HG03095 (cell line): ENCODE data around the gene IMPG2.
"Not testable (repeated sequence)": the region's sequence is repeated elsewhere in the genome, so short reads cannot be mapped to it uniquely, and the experiment has no call there.

Experiments
- ATAC-seq: cut with Tn5 transposase; IDR thresholded peaks from one replicate; pipeline ENCODE4 v1.9.1; 2021; ENCODE audit warnings: moderate library complexity; ENCODE audit not compliant: unreplicated experiment

Gene IMPG2

DNA sequence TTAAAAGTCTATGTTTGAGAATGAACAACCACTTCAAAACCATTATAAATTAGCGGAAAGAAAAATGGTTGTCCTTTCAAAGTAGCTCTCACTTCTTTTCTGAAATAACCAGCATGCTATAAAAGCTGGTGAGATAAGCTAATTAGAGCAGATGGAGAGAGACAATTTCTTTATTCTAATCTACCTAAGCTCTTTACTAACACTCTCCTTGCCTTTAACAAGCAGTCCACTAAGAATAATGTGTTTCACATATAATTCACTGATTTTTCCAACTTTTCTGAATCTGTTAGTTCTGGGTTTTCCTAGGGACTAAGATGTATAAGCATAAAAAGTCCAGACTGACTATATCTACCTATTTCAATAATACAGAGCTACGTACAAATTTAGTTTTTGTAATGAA is at the start of gene IMPG2:
TSS of gene IMPG2 (minus strand) at position 101 of the 400 bp plus-strand sequence. CDS start 203 bp downstream, outside the sequence.
- ATAC-seq: no peak

- ATAC-seq: no peak
Observed at GRCh38 chr3:101362406-101362805, 42.0 kb upstream of the IMPG2 start.

- no peak for ATAC-seq
Observed at GRCh38 chr3:101351829-101352228, 31.5 kb upstream of the IMPG2 start.

GRCh38 chr3:101340591-101340990 is 20.2 kb upstream of the IMPG2 start:
- no peak for ATAC-seq

DNA sequence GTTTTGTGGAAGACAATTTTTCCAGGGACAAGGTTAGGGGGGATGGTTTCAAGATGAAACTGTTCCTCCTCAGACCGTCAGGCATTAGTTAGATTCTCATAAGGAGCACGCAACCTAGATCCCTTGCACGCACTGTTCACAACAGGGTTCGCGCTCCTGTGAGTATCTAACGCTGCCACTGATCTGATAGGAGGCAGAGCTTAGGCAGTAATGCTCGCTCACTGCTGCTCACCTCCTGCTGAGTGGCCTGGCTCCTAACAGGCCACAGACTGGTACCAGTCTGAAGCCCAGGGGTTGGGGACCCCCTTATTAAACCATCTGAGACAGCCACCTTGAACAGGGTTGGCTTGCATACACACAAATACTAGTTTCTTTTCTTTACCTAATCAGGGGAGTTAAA is 13.5 kb upstream of the IMPG2 start:
- ATAC-seq: no peak

GRCh38 chr3:101329016-101329673 is 8.8 kb upstream of the IMPG2 start:
- ATAC-seq: no peak

DNA sequence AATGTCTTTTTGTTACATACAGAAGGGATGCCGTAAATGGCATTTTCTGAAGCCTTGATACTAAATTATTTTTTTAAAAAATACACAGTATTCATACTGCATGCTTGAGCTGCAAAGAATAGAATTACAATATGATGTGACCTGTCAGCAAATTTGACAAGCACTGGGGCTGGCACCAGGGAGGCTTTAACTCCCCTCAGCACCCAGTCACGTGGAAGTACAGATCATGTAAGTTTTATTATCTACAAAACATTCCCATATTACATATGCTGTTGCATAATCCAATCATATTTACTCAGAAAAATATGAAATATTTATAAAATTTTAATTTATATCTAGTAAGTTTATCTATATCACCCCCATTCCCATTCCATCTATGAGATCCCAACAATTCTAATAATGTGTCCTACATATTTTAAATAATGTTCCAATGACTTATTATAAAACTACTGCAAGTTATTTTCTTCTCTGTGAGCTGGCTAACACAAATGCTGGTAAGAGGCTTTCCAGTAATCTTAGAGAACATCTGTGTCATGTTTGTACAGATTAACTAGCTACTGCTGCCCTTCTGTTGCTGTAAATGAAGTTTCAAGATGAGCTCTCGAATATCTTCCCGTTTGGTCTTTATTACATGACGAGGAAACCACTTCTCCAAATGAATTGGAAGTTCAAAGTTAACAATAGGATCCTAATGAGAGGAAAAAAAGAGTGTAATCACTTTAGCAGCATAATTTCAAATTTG is 5.2 kb upstream of the IMPG2 start:
- no peak for ATAC-seq

DNA sequence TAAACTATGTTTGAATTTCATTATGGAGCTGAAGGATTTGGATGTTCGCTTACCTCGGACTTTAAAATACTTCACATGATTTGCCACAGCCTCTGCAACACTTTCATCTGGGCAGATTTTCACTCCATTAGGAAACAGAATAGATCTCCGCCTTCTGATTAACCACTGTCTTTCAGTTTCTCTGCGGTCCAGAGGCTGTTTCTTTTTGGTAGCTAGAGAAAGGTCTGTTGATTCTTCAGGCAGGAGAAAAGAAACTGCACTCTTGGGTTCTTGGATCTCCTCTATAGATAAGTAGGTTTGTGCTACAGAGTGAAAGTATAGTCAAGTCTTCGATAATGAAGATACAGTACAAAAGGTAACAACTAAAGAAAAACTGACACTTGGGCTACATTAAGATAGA is 844 bp downstream of the IMPG2 start:
- no peak for ATAC-seq

- ATAC-seq: no peak
Observed at GRCh38 chr3:101312545-101312944, 7.8 kb downstream of the IMPG2 start.

- no peak for ATAC-seq
Observed at GRCh38 chr3:101311676-101312075, 8.7 kb downstream of the IMPG2 start.

- no peak for ATAC-seq
Observed at GRCh38 chr3:101310978-101311375, 9.4 kb downstream of the IMPG2 start.

DNA sequence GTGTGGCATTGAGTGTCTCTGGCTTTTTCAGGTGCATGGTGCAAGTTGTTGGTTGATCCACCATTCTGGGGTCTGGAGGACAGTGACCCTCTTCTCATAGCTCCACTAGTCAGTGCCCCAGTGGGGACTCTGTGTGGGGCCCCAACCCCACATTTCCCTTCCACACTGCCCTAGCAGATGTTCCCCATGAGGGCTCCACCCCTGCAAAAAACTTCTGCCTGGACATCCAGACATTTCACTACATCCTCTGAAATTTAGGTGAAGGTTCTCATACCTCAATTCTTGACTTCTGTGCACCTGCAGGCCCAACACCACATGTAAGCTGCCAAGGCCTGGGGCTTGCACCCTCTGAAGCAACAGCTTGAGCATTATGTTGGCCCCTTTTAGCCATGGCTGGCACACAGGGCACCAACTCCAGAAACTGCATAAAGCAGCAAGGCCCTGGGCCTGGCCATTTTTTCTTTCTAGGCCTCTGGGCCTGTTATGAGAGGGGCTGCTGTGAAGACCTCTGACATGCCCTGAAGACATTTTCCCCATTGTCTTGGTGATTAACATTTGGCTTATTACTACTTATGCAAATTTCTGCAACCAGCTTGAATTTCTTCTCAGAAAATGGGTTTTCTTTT is 12.1 kb downstream of the IMPG2 start:
- not testable (repeated sequence) for ATAC-seq

- no peak for ATAC-seq
Observed at GRCh38 chr3:101303836-101304235, 16.5 kb downstream of the IMPG2 start.

DNA sequence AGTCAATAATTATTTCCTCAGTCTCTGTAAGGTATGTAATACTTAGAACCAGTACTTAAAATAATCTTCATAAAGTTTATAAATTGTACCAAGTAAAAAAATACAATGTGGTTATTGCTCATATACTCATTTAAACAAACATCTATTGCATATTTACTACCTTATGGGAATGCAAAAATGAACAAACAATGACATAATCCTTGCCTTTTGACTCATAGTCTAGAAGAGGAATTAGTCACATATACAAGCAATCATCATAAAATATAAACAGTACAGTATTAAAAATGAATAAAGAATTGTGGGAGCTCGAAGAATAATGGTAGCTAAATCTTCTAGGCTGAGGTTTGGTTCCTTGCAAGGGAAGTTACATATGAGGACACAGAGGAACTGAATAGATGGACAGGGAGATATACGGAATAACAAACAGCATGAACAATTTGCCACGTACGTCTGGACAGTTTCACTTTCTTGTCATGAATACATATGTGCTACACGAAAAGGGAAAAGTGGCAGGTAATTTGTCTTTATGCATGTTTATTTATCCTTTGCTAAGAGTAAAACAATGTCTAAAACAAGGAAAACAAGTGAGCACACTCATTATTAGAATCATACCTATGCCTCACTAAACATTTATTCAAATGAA is 17.2 kb downstream of the IMPG2 start:
- ATAC-seq: no peak

GRCh38 chr3:101300073-101300472 is 20.3 kb downstream of the IMPG2 start:
- ATAC-seq: no peak

- ATAC-seq: no peak
Observed at GRCh38 chr3:101292027-101292426, 28.3 kb downstream of the IMPG2 start.

GRCh38 chr3:101288294-101288693 is 32.1 kb downstream of the IMPG2 start:
- no peak for ATAC-seq

- no peak for ATAC-seq
Observed at GRCh38 chr3:101284757-101285156, 35.6 kb downstream of the IMPG2 start.

DNA sequence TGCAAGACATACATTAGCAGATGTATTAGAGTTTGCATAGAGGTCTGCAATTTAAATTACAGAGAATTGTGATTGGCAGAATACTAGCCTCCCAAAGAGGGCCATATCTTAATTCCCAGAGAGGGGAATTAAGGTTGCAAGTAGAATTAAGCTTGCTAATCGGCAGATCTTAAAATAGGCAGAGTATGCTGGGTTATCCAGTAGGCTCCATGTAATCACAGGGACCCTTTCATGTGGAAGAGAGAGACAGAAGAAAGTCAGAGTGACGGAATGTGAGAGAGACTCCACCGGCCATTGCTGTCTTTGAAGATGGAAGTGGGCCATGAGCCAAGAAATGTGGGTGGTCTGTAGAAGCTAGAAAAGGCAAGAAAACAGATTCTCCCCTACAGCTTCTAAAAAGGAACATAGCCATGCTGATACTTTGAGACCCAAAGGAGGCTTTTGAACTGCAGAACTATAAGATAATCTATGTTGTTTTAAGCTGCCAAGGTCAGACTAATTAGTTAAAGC is 38.8 kb downstream of the IMPG2 start:
- ATAC-seq: no peak

- ATAC-seq: no peak
Observed at GRCh38 chr3:101279765-101280385, 40.5 kb downstream of the IMPG2 start.

GRCh38 chr3:101279162-101279561 is 41.2 kb downstream of the IMPG2 start:
- no peak for ATAC-seq
